Bronchus fibroblast of lung (primary cell): Measurements from ENCODE around the gene S100A5. TPM values are rescaled to one million over a fixed set of nuclear protein-coding genes. Genes with fewer than 3 reads are reported as not detected.

Experiments used
- total RNA-seq: library from RNA; depleted of rRNA; stranded (reverse); fragments of >200 nt; gene quantifications from 2 replicates; pipeline ENCODE4 v1.2.3, GENCODE V29; 2015

The S100A5 gene, protein sequence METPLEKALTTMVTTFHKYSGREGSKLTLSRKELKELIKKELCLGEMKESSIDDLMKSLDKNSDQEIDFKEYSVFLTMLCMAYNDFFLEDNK
- total RNA-seq = 1.3 TPM in 1 of 2 replicates, not detected in the other

DNA sequence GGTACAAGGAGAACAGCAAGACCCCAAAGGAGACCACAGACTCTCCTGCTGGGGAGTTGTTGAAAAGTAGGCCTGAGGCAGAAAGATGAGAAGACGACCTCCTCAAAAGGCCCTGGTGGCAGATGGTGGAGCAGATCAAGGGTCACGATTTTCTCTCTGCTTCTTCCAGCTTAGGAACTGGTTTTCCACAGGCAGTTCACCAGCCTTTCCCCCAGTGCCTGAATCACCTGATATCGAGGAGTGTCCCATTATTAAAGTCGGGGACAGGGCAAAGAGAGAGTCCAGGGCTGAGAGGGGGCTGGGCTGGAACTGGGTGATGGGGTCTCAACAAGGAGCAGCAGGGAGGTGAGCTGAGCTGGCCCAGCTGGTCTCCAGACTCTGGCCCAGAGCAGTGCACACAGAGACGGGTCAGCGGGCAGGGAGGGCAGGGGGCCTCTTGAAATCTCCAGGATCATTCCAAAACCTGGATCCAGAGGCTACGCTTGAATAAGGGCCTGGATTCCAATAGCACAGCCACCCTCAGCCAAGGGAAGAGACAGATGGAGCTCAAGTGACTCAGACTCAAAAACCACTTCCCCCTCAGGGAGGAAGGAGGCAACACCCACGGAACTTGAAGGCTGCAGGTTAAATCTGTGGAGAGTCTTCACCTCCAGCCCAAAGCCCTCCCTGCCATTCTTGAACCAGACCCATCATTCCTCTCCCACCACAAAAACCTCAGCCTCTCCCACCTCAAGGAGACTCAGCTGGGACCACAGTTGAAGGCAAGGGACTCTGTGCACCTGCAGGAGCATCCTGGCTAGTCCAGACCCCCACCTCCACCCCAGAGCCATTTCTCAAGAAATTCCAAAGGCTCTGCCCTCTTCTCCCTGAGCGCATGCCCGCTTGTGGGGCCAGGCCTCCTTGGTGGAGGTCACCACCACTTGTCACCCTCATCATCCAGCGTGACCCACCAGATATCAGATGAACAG, at the start of gene S100A5:
Gene S100A5 (minus strand): TSS at position 541 of the 968 bp plus-strand sequence. CDS start 743 bp downstream, outside the sequence.

DNA sequence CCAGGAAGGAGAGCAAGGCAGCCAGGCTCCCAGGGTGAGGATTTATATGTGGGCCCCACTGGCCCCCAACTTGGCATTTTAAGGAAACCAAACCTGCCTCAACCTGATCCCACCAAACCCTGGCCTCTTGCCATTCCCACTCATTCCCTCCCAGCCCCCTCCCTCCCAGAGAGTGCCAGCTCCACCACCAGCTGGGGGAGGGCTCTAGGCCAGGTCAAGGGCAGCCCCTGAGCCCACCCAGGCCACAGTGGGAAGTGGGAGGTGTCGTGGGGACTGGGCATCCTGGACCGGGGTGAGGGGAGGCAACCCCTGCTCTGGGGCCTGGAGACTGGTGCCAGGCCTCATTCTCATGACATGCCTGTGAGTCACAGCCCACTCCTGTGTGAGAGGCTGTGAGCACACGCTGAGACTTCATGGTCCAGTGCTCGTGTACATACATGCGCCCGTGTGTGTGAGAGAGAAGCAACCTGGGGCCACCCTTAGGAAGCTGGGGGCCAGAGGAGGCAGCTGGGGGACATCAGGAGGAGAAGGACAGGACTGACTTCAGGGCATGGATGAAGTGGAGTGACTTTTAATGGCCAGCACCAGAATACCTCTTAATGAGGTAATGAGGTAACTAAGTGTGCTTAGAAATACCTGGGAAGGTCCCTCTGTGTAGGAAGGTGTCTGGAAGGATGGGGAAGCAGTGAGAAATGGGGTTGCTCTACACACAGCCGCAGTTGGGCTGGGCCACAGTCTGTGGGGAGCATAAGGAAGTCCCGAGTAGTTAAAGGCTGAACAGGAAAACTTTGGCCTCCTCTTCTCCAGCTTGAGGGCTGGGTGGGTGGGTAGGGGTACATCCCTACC, 25.0 kb upstream of the S100A5 start, which contains the start of gene S100A2:
Gene S100A2 (minus strand): TSS at position 316 of the 846 bp plus-strand sequence. CDS start 1,967 bp downstream, outside the sequence.

DNA sequence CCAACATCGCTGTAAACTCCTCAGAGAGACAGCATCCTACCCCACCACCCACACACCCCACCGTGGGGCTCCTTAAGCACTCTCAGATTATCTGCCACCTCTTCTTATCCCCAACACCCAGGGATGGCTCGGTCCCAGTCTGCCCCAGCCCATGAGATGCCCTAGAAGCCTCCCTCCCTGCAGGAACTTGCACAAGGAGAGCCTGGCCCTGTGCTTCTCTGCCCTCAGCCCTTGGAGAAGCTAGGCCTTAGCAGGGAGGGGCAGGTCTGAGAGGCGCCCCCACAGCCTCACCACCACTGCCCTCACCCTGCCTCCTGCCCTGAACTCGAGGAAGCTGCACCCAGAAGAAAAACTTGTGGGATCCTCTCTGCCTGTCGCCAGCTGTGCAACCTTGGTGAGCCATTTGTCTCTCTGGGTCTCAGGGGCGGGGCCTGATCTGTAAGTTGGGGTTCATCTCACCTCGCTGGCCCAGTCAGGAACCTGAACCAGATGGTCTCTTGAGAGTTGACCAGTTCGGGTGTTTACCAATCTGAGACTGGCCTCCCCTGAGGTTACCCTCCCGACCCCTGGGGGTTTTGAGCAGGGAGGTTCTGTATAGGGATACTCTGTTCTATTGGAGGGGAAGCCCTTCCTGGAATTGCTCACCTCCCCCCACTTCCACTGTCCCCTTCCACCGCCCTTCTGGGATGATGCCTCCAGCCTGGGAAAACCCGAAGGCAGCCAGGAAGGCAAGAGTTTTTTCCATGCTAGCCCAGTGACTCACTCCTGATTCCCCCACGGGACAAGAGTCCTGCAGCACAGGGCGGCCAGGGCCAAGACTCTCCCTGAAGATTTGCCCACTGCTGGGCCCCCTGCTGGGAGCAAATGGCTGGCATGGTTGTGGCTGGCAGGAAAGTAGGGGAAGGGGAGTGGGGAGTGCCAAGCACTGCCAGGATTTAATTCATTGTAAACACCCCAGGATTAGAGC, 8.3 kb upstream of the S100A5 start, which contains the start of gene S100A3:
Gene S100A3 (minus strand): TSS at position 537 of the 967 bp plus-strand sequence. CDS start 773 bp downstream, outside the sequence.

DNA sequence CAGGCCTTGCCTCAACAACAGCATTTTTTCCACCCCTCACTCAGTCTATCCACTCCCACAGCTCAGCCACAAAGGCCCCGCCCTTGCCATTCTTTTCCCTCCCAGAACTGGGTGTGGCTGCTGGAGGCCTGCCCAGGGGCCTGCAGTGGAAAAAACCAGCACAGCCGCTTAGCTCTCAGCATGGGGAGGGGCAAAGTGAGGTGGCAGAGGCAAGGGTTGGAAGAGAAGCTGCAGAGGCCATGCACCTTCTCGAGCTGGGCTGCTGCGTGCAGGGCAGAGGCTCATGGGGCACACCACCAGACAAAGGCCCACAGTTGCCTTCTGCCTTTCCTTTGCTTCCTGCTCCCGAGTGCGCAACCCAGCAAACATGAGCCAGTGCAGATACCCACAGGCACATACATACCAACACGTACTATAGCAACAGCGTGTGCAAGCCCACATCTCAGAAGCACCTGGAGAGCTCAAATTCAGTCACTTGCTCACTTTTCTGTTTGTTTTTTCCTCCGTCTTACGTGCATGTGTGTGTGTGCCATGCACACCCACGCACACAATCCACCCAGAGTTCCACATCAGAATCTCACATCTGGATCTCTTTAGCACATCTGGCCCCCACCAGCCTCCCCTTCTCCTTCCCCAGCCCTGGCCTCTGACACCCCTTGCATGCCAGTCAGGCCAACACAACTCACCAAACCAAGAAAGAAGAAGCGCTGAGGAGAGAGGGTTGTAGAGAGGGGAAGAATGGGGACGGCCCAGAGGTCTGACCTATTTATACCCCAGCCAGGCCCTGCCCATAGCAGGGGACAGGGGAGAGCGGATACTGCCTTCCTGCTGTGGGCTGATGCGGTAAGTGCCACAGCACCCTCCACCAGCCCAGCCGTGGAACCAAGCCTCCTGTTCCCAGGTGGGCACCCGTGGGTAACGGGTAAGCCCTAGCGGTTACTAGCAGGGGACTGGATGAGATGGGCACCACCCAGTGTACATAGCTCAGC, 4.6 kb upstream of the S100A5 start, which contains the start of gene S100A4:
Gene S100A4 (minus strand): TSS at position 740 of the 989 bp plus-strand sequence. CDS start 1,012 bp downstream, outside the sequence.

DNA sequence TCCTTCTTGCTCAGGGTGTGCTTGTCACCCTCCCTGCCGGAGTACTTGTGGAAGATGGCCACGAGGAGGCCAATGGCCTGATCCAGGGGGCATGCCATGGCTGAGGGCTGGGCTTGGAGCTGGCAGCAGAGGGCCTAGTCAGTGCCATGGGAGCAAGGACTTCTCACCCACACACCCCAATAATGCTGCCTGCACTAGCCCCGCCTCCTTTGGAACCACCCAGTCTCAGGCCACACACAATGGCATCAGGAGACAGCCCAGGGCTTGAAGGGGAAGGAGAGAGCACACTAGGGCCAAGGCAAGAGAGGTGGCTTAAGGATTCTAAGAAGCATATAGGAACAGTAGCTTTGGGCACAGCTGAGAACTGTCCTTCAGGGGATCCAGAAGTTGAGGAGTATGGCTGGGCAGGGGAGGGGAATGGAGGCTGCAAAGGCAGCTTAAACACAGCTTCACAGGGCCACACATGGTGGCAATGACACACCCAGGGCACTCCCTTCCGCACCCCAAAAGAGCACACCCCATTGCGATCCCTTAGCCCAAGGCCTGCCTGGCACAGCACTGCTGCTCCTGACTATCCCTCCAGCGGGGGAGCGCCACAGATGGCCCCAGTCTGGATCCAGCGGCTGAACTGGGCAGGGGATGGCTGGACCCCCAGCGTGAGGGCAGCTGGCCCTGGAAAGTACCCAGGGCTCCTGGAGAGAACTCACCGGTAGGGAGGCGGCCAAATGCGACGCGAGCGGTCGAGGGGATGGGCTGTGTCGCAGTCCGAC, 5.3 kb downstream of the S100A5 start, which contains the start of gene S100A6:
Gene S100A6 (minus strand): TSS at position 750 of the 770 bp plus-strand sequence. CDS start 652 bp downstream, at position 98.

Other genes with a start within 250 kb of the S100A5 start
- gene PGLYRP3, start 228.0 kb downstream of the S100A5 start, total RNA-seq = not detected in 2 replicates
- gene PGLYRP4, start 192.1 kb downstream of the S100A5 start, total RNA-seq = not detected in 2 replicates
- gene S100A9, start 183.1 kb downstream of the S100A5 start, total RNA-seq = not detected in 2 replicates
- gene S100A12, start 165.3 kb downstream of the S100A5 start, total RNA-seq = not detected in 2 replicates
- gene S100A8, start 149.9 kb downstream of the S100A5 start, total RNA-seq = not detected in 2 replicates
- gene S100A7A, start 124.4 kb downstream of the S100A5 start, total RNA-seq = not detected in 2 replicates
- not detected in 2 replicates for gene S100A7, start 80.3 kb downstream of the S100A5 start, total RNA-seq
- 1,607 and 1,644 TPM in 2 replicates for gene S100A6, start 4.9 kb downstream of the S100A5 start, total RNA-seq
- gene S100A4, start 4.9 kb upstream of the S100A5 start, total RNA-seq = 108 and 141 TPM in 2 replicates
- gene S100A3, start 8.3 kb upstream of the S100A5 start, total RNA-seq = 11.6 and 12.1 TPM in 2 replicates
- gene S100A2, start 24.9 kb upstream of the S100A5 start, total RNA-seq = 4.5 and 10.8 TPM in 2 replicates
- 386 and 391 TPM in 2 replicates for gene S100A16, start 72.2 kb upstream of the S100A5 start, total RNA-seq
- 0.34 TPM in 1 of 2 replicates, not detected in the other for gene S100A14, start 75.4 kb upstream of the S100A5 start, total RNA-seq
- 170 and 175 TPM in 2 replicates for gene S100A13, start 86.6 kb upstream of the S100A5 start, total RNA-seq
- 0.15 TPM in 1 of 2 replicates, not detected in the other for gene S100A1, start 87.5 kb upstream of the S100A5 start, total RNA-seq
- gene CHTOP, start 93.1 kb upstream of the S100A5 start, total RNA-seq = 40.5 and 43.7 TPM in 2 replicates
- gene SNAPIN, start 117.8 kb upstream of the S100A5 start, total RNA-seq = 68.4 and 72.1 TPM in 2 replicates
- 271 and 295 TPM in 2 replicates for gene ILF2, start 130.1 kb upstream of the S100A5 start, total RNA-seq
- under 0.01 and 0.15 TPM in 2 replicates for gene NPR1, start 137.8 kb upstream of the S100A5 start, total RNA-seq
- gene INTS3, start 187.1 kb upstream of the S100A5 start, total RNA-seq = 24.9 and 25.0 TPM in 2 replicates
- 6.2 and 10.1 TPM in 2 replicates for gene SLC27A3, start 234.5 kb upstream of the S100A5 start, total RNA-seq